ENCODE data around the gene RAB1B.

RAB1B gene

GRCh38 chr11:66232769-66233168 is 35.7 kb upstream of the RAB1B start:
- no peak for ATAC-seq
- TF ChIP-seq ZNF565 (CRISPR knock-in tag; conservative IDR thresholded peaks at IDR 0.05; ENCODE audit: low read depth) (no peak), ISL1 (CRISPR knock-in tag; IDR thresholded peaks at IDR 0.05) (no peak), OSR1 (CRISPR knock-in tag; IDR thresholded peaks at IDR 0.05) (no peak), ZC3H10 (CRISPR knock-in tag; IDR thresholded peaks at IDR 0.05) (no peak), PATZ1 (CRISPR knock-in tag; IDR thresholded peaks at IDR 0.05; ENCODE audit: borderline replicate concordance) (no peak), PPARA (CRISPR knock-in tag; IDR thresholded peaks at IDR 0.05; ENCODE audit: borderline replicate concordance) (no peak), CSRNP3 (CRISPR knock-in tag; IDR thresholded peaks at IDR 0.05) (no peak), POU6F1 (CRISPR knock-in tag; IDR thresholded peaks at IDR 0.05; ENCODE audit: borderline replicate concordance, low read depth) (no peak), CREB5 (CRISPR knock-in tag; IDR thresholded peaks at IDR 0.05; ENCODE audit: low read depth) (no peak), CSDC2 (CRISPR knock-in tag; IDR thresholded peaks at IDR 0.05) (no peak), TSHZ2 (CRISPR knock-in tag; IDR thresholded peaks at IDR 0.05) (no peak), RARB (CRISPR knock-in tag; IDR thresholded peaks at IDR 0.05) (no peak), BACH2 (CRISPR knock-in tag; IDR thresholded peaks at IDR 0.05; ENCODE audit: borderline replicate concordance) (no peak)

- ATAC-seq = no peak
Observed at GRCh38 chr11:66233301-66233700, 35.1 kb upstream of the RAB1B start.

More at GRCh38 chr11:66233301-66233700, 35.1 kb upstream of the RAB1B start:
- no peak for TF ChIP-seq BACH2 (CRISPR knock-in tag; IDR thresholded peaks at IDR 0.05; ENCODE audit: borderline replicate concordance)
- TF ChIP-seq ISL1 (CRISPR knock-in tag; IDR thresholded peaks at IDR 0.05) = no peak
- no peak for TF ChIP-seq CSRNP3 (CRISPR knock-in tag; IDR thresholded peaks at IDR 0.05)
- TF ChIP-seq TCF4 (CRISPR knock-in tag; IDR thresholded peaks at IDR 0.05; ENCODE audit: borderline replicate concordance) = no peak
- no peak for TF ChIP-seq TSHZ2 (CRISPR knock-in tag; IDR thresholded peaks at IDR 0.05)
- TF ChIP-seq ZNF70 (CRISPR knock-in tag; IDR thresholded peaks at IDR 0.05) = no peak
- no peak for TF ChIP-seq RARB (CRISPR knock-in tag; IDR thresholded peaks at IDR 0.05)
- TF ChIP-seq CSDC2 (CRISPR knock-in tag; IDR thresholded peaks at IDR 0.05) = no peak
- TF ChIP-seq CREB5 (CRISPR knock-in tag; IDR thresholded peaks at IDR 0.05; ENCODE audit: low read depth) = no peak
- TF ChIP-seq ZNF565 (CRISPR knock-in tag; conservative IDR thresholded peaks at IDR 0.05; ENCODE audit: low read depth) = no peak

Data from SK-N-SH treated with all-trans-retinoic acid at 6 μM for 48 hours (cell line).